ENCODE data around the gene LAMA3. TPM values are rescaled to one million over a fixed set of nuclear protein-coding genes. Genes with fewer than 3 reads are reported as not detected.
"Not testable (repeated sequence)": the region's sequence is repeated elsewhere in the genome, so short reads cannot be mapped to it uniquely, and the experiment has no call there.

Gene LAMA3
- total RNA-seq, 1 donor from 2014 or later: 69.8 TPM

- H3K4me3 ChIP-seq (ENCODE audit: low read depth, low read length): no peak overlapping the region
- no peak for DNase-seq (ENCODE audit: low read depth)
- TF ChIP-seq CTCF (conservative IDR thresholded peaks at IDR 0.05; ENCODE audit: low read depth, low read length): no peak
Measured at GRCh38 chr18:23737578-23737977, 48.3 kb downstream of the LAMA3 start.

- no peak for DNase-seq (ENCODE audit: low read depth)
- TF ChIP-seq CTCF (conservative IDR thresholded peaks at IDR 0.05; ENCODE audit: low read depth, low read length): no peak
- H3K4me3 ChIP-seq (ENCODE audit: low read depth, low read length): no peak overlapping the region
Measured at GRCh38 chr18:23738151-23738550, 48.9 kb downstream of the LAMA3 start.

- no peak for TF ChIP-seq CTCF (conservative IDR thresholded peaks at IDR 0.05; ENCODE audit: low read depth, low read length)
- H3K4me3 ChIP-seq (ENCODE audit: low read depth, low read length): no peak overlapping the region
- DNase-seq (ENCODE audit: low read depth): no peak
Measured at GRCh38 chr18:23738575-23738974, 49.3 kb downstream of the LAMA3 start.

- TF ChIP-seq CTCF (conservative IDR thresholded peaks at IDR 0.05; ENCODE audit: low read depth, low read length): no peak
- DNase-seq (ENCODE audit: low read depth): no peak
- H3K4me3 ChIP-seq (ENCODE audit: low read depth, low read length): no peak overlapping the region
Measured at GRCh38 chr18:23740105-23740830, 51.0 kb downstream of the LAMA3 start.

- H3K4me3 ChIP-seq (ENCODE audit: low read depth, low read length); DNase-seq (ENCODE audit: low read depth): not testable (repeated sequence)
Measured at GRCh38 chr18:23741967-23742366, 52.7 kb downstream of the LAMA3 start.

- no peak for DNase-seq (ENCODE audit: low read depth)
- TF ChIP-seq CTCF (conservative IDR thresholded peaks at IDR 0.05; ENCODE audit: low read depth, low read length): no peak
- H3K4me3 ChIP-seq (ENCODE audit: low read depth, low read length): no peak overlapping the region
Measured at GRCh38 chr18:23743733-23744333, 54.6 kb downstream of the LAMA3 start.

GRCh38 chr18:23745366-23745765 is 56.1 kb downstream of the LAMA3 start:
- no peak for TF ChIP-seq CTCF (conservative IDR thresholded peaks at IDR 0.05; ENCODE audit: low read depth, low read length)
- no peak for DNase-seq (ENCODE audit: low read depth)
- no peak overlapping the region for H3K4me3 ChIP-seq (ENCODE audit: low read depth, low read length)
